Suprapubic skin (tissue), 3 donors: ENCODE measurements around the gene MEIOB.
"Not testable (repeated sequence)": the region's sequence is repeated elsewhere in the genome, so short reads cannot be mapped to it uniquely, and the experiment has no call there.

Experiments
- EP300 ChIP-seq: sonication (generic); formaldehyde crosslinking; IDR thresholded peaks from one replicate; pipeline ENCODE4 v1.6.1; 2017; ENCODE audit warnings: antibody characterized with exemption
- TF ChIP-seq, protein P1 (sequence below), 2 donors: fragments of 200-600 bp in 1 of 2; fragments of 450-650 bp in 1 of 2; sonication (generic) in 1 of 2; IDR thresholded peaks; one replicate each; pipeline ENCODE4 v1.5.1; 2016 to 2019; ENCODE audit warnings: antibody characterized with exemption in 2 of 2, mild to moderate bottlenecking in 1 of 2, moderate library complexity in 1 of 2

- TF ChIP-seq, protein P1, sequence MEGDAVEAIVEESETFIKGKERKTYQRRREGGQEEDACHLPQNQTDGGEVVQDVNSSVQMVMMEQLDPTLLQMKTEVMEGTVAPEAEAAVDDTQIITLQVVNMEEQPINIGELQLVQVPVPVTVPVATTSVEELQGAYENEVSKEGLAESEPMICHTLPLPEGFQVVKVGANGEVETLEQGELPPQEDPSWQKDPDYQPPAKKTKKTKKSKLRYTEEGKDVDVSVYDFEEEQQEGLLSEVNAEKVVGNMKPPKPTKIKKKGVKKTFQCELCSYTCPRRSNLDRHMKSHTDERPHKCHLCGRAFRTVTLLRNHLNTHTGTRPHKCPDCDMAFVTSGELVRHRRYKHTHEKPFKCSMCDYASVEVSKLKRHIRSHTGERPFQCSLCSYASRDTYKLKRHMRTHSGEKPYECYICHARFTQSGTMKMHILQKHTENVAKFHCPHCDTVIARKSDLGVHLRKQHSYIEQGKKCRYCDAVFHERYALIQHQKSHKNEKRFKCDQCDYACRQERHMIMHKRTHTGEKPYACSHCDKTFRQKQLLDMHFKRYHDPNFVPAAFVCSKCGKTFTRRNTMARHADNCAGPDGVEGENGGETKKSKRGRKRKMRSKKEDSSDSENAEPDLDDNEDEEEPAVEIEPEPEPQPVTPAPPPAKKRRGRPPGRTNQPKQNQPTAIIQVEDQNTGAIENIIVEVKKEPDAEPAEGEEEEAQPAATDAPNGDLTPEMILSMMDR (IDR thresholded peaks at IDR 0.05), result not testable (repeated sequence)
- not testable (repeated sequence) for TF ChIP-seq EP300
These were observed 9.2 kb upstream of the MEIOB start for GRCh38 chr16:1881172-1881571.
